H9 (cell line): ENCODE results near the gene CES5A. TPM values are rescaled to one million over a fixed set of nuclear protein-coding genes. Genes with fewer than 3 reads are reported as not detected.

Source experiments
- DNase-seq: peaks from one replicate; pipeline ENCODE4 v3.0.0-alpha.2; 2017
- H2AFZ ChIP-seq: one replicate; pipeline ENCODE4 v1.6.1; 2013; ENCODE audit warnings: mild to moderate bottlenecking, low read length, control low read depth, moderate library complexity
- H2AK5ac ChIP-seq: 2 replicates; pipeline ENCODE4 v1.6.1; 2013; ENCODE audit warnings: low read length, control low read depth, mixed read lengths; ENCODE audit not compliant: insufficient read length
- H2BK120ac ChIP-seq: one replicate; pipeline ENCODE4 v1.6.1; 2013; ENCODE audit warnings: low read depth, mild to moderate bottlenecking, low read length, control low read depth, inconsistent platforms; ENCODE audit not compliant: poor library complexity, severe bottlenecking
- H2BK12ac ChIP-seq: 2 replicates; pipeline ENCODE4 v1.6.1; 2013; ENCODE audit warnings: low read length, control low read depth, mixed read lengths, low read depth; ENCODE audit not compliant: insufficient read length
- H2BK15ac ChIP-seq: 2 replicates; pipeline ENCODE4 v1.6.1; 2013; ENCODE audit warnings: low read depth, low read length, control low read depth
- H2BK20ac ChIP-seq: one replicate; pipeline ENCODE4 v1.6.1; 2013; ENCODE audit warnings: low read depth, mild to moderate bottlenecking, low read length, control low read depth, inconsistent platforms; ENCODE audit not compliant: poor library complexity, severe bottlenecking
- H2BK5ac ChIP-seq: 2 replicates; pipeline ENCODE4 v1.6.1; 2013; ENCODE audit warnings: low read length, control low read depth, mixed read lengths; ENCODE audit not compliant: insufficient read length
- H3K14ac ChIP-seq: 2 replicates; pipeline ENCODE4 v1.6.1; 2013; ENCODE audit warnings: low read length, control low read depth; ENCODE audit not compliant: insufficient read depth
- H3K18ac ChIP-seq: 2 replicates; pipeline ENCODE4 v1.6.1; 2013; ENCODE audit warnings: low read depth, mild to moderate bottlenecking, mixed read lengths, low read length, control low read depth; ENCODE audit not compliant: insufficient read length
- H3K23ac ChIP-seq: 2 replicates; pipeline ENCODE4 v1.6.1; 2013; ENCODE audit warnings: low read length, control low read depth, mixed read lengths, low read depth; ENCODE audit not compliant: insufficient read length
- H3K23me2 ChIP-seq: 2 replicates; pipeline ENCODE4 v1.6.1; 2013; ENCODE audit warnings: low read depth, mild to moderate bottlenecking, mixed read lengths, low read length, control low read depth; ENCODE audit not compliant: insufficient read length, poor library complexity, severe bottlenecking
- H3K27ac ChIP-seq: 2 replicates; pipeline ENCODE4 v1.5.1; 2013; ENCODE audit warnings: low read length, control low read depth, mixed read lengths, low read depth; ENCODE audit not compliant: insufficient read length
- H3K27me3 ChIP-seq: 2 replicates; pipeline ENCODE4 v1.6.1; 2013; ENCODE audit warnings: low read length, control low read depth, inconsistent platforms; ENCODE audit not compliant: insufficient read depth
- H3K4ac ChIP-seq: 2 replicates; pipeline ENCODE4 v1.6.1; 2013; ENCODE audit warnings: low read depth, mild to moderate bottlenecking, control low read depth, inconsistent platforms, low read length, moderate library complexity
- H3K4me1 ChIP-seq: 2 replicates; pipeline ENCODE4 v1.6.1; 2013; ENCODE audit warnings: low read length, control low read depth, inconsistent platforms; ENCODE audit not compliant: insufficient read depth
- H3K4me2 ChIP-seq: 2 replicates; pipeline ENCODE4 v1.6.1; 2013; ENCODE audit warnings: low read length, control low read depth, mixed read lengths; ENCODE audit not compliant: insufficient read length, insufficient read depth
- H3K56ac ChIP-seq: 2 replicates; pipeline ENCODE4 v1.6.1; 2013; ENCODE audit warnings: low read depth, mild to moderate bottlenecking, mixed read lengths, low read length, control low read depth; ENCODE audit not compliant: insufficient read length
- H3K79me1 ChIP-seq: 2 replicates; pipeline ENCODE4 v1.6.1; 2013; ENCODE audit warnings: low read depth, mild to moderate bottlenecking, moderate library complexity, low read length, control low read depth, inconsistent platforms; ENCODE audit not compliant: insufficient read depth, poor library complexity, severe bottlenecking
- H3K79me2 ChIP-seq: 2 replicates; pipeline ENCODE4 v1.6.1; 2013; ENCODE audit warnings: low read length, control low read depth, inconsistent platforms; ENCODE audit not compliant: insufficient read depth
- H3K9ac ChIP-seq: 2 replicates; pipeline ENCODE4 v1.6.1; 2013; ENCODE audit warnings: low read length, control low read depth, mixed read lengths; ENCODE audit not compliant: insufficient read length; ENCODE audit errors: extremely low read depth
- H3K9me3 ChIP-seq: one replicate; pipeline ENCODE4 v1.6.1; 2013; ENCODE audit warnings: low read depth, low read length, inconsistent platforms; ENCODE audit not compliant: control insufficient read depth
- H3T11ph ChIP-seq: one replicate; pipeline ENCODE4 v1.6.1; 2013; ENCODE audit warnings: mild to moderate bottlenecking, low read length, control low read depth, inconsistent platforms
- H4K20me1 ChIP-seq: one replicate; pipeline ENCODE4 v1.6.1; 2013; ENCODE audit not compliant: control insufficient read depth, insufficient read length, insufficient read depth
- H4K5ac ChIP-seq: 2 replicates; pipeline ENCODE4 v1.6.1; 2013; ENCODE audit warnings: low read depth, mild to moderate bottlenecking, mixed read lengths, low read length, control low read depth; ENCODE audit not compliant: insufficient read length
- H4K8ac ChIP-seq: replicated peaks from 2 replicates; pipeline ENCODE4 v1.6.1; 2013; ENCODE audit warnings: low read length, control low read depth, mixed read lengths, low read depth; ENCODE audit not compliant: insufficient read length
- H4K91ac ChIP-seq: 2 replicates; pipeline ENCODE4 v1.6.1; 2013; ENCODE audit warnings: low read depth, mild to moderate bottlenecking, moderate library complexity, mixed read lengths, low read length, control low read depth; ENCODE audit not compliant: insufficient read length
- H3K27ac Mint-ChIP-seq, 3 experiments: 2 replicates in 2 of 3; 3 replicates in 1 of 3; pipeline ENCODE4 v1.8.0; 2020 to 2021; ENCODE audit warnings: mixed read lengths in 3 of 3, mild to moderate bottlenecking in 1 of 3, moderate library complexity in 1 of 3
- H3K27me3 Mint-ChIP-seq: 2 replicates; pipeline ENCODE4 v1.8.0; 2021; ENCODE audit warnings: low read depth, mild to moderate bottlenecking, moderate library complexity, mixed read lengths
- H3K36me3 Mint-ChIP-seq, 3 experiments: 2 replicates in 2 of 3; 3 replicates in 1 of 3; pipeline ENCODE4 v1.8.0; 2020 to 2021; ENCODE audit warnings: low read depth in 3 of 3, mixed read lengths in 3 of 3; ENCODE audit not compliant: insufficient read depth in 1 of 3
- H3K4me1 Mint-ChIP-seq, 2 experiments: 2 replicates each; pipeline ENCODE4 v1.8.0; 2020; ENCODE audit warnings: mixed read lengths in 2 of 2
- H3K4me3 Mint-ChIP-seq, 2 experiments: 2 replicates in 1 of 2; 3 replicates in 1 of 2; pipeline ENCODE4 v1.8.0; 2020 to 2021; ENCODE audit warnings: mild to moderate bottlenecking in 2 of 2, mixed read lengths in 2 of 2, moderate library complexity in 1 of 2
- H3K9me3 Mint-ChIP-seq, 2 experiments: 2 replicates in 1 of 2; 3 replicates in 1 of 2; pipeline ENCODE4 v1.8.0; 2020; ENCODE audit warnings: mild to moderate bottlenecking in 2 of 2, mixed read lengths in 2 of 2, moderate library complexity in 1 of 2
- WGBS: extraction: QIAGEN DNeasy Blood & Tissue Kit; methylation state at CpG from one replicate; pipeline ENCODE4 v1.1.7; 2013; ENCODE audit warnings: missing lambda C conversion rate, low lambda C conversion rate, mixed read lengths; ENCODE audit not compliant: insufficient read length; ENCODE audit errors: extremely low coverage; 5-methylcytosine and 5-hydroxymethylcytosine counted together
- total RNA-seq: library from RNA; stranded (reverse); gene quantifications from 2 replicates; pipeline ENCODE4 v1.2.1, GENCODE V29; 2021
- TF ChIP-seq, protein P1 (sequence below): fragments of 200-600 bp; sonication (generic); conservative IDR thresholded peaks from 3 replicates; pipeline ENCODE4 v1.8.0; 2021; ENCODE audit warnings: antibody characterized with exemption, mild to moderate bottlenecking

The CES5A gene
- total RNA-seq, 1 experiment from 2014 or later, result not detected

DNA sequence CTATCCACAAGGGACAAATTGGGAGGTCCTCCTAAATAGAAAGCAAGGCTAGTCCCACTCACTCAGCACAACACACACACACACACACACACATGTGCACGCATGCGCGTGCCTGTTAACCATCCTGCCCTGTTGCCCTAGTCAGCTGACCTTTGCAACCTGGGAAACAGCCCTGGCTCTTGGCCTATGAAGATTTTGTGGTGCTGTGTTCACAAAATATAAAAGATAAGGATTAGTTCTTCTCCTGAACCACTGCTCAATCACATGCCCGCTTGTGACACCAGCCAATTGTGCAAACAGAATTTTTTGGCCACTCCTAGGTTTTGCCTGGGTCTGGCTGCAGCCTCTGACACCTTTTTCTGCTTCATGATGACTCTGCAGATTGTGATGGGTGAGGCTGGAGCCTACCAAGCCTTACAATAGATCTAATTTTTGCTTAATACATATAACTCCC lies 39.0 kb downstream of the CES5A start:
- TF ChIP-seq, protein P1, sequence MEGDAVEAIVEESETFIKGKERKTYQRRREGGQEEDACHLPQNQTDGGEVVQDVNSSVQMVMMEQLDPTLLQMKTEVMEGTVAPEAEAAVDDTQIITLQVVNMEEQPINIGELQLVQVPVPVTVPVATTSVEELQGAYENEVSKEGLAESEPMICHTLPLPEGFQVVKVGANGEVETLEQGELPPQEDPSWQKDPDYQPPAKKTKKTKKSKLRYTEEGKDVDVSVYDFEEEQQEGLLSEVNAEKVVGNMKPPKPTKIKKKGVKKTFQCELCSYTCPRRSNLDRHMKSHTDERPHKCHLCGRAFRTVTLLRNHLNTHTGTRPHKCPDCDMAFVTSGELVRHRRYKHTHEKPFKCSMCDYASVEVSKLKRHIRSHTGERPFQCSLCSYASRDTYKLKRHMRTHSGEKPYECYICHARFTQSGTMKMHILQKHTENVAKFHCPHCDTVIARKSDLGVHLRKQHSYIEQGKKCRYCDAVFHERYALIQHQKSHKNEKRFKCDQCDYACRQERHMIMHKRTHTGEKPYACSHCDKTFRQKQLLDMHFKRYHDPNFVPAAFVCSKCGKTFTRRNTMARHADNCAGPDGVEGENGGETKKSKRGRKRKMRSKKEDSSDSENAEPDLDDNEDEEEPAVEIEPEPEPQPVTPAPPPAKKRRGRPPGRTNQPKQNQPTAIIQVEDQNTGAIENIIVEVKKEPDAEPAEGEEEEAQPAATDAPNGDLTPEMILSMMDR, result no peak
- Mint-ChIP-seq H3K27me3 (peaks cover 13% of the 10 kb centered on the region), H3K4me3 (no peak overlapping the region), H3K27ac (no peak overlapping the region; a peak in 1 of 7 replicates), H3K36me3 (no peaks in the 10 kb centered on the region), H3K9me3 (no peaks in the 10 kb centered on the region), H3K4me1 (peaks cover 5 to 11% of the 10 kb centered on the region in 2 experiments)
- Histone ChIP-seq H3T11ph (no peak overlapping the region), H3K27ac (no peak overlapping the region), H3K9ac (no peak overlapping the region), H3K27me3 (no peaks in the 10 kb centered on the region), H2BK20ac (no peak overlapping the region), H3K18ac (no peak overlapping the region), H2AFZ (no peak overlapping the region), H2AK5ac (no peak overlapping the region), H3K4ac (no peak overlapping the region), H3K23ac (no peak overlapping the region), H3K4me1 (no peaks in the 10 kb centered on the region), H2BK5ac (no peak overlapping the region), H4K5ac (no peak overlapping the region), H2BK12ac (no peak overlapping the region), H4K8ac (no peak overlapping the region), H4K91ac (no peak overlapping the region), H3K9me3 (no peaks in the 10 kb centered on the region), H2BK120ac (no peak overlapping the region), H4K20me1 (no peaks in the 10 kb centered on the region), H3K79me1 (no peaks in the 10 kb centered on the region), H2BK15ac (no peak overlapping the region), H3K79me2 (no peaks in the 10 kb centered on the region), H3K23me2 (no peaks in the 10 kb centered on the region), H3K14ac (no peak overlapping the region), H3K56ac (no peak overlapping the region), H3K4me2 (no peak overlapping the region)
- no CpG with 5 or more reads among the region's 4 CpGs for WGBS
- DNase-seq, result no peak
